ENCODE data around the gene CDH4.
"Not testable (repeated sequence)": the region's sequence is repeated elsewhere in the genome, so short reads cannot be mapped to it uniquely, and the experiment has no call there.

The CDH4 gene

DNA sequence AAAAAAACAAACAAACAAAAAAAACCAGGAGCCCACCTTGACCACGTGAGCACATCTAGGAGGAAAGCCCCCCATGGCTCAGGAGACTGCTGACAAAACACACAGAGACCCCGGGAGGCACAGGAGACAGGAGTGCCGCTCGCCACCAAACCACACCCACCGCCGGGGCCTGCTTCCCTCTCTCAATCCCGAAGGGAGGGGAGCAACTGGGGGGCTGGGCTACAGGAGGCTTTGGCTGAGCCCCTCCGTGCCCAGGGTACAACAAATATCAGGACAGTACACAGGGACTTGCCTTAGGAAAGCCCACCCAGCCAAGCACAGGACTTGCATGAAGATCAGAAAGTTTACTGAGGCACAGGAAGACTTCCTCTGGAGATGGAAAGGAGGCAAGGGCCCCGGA is 711.1 kb downstream of the CDH4 start:
- no peak for DNase-seq

DNA sequence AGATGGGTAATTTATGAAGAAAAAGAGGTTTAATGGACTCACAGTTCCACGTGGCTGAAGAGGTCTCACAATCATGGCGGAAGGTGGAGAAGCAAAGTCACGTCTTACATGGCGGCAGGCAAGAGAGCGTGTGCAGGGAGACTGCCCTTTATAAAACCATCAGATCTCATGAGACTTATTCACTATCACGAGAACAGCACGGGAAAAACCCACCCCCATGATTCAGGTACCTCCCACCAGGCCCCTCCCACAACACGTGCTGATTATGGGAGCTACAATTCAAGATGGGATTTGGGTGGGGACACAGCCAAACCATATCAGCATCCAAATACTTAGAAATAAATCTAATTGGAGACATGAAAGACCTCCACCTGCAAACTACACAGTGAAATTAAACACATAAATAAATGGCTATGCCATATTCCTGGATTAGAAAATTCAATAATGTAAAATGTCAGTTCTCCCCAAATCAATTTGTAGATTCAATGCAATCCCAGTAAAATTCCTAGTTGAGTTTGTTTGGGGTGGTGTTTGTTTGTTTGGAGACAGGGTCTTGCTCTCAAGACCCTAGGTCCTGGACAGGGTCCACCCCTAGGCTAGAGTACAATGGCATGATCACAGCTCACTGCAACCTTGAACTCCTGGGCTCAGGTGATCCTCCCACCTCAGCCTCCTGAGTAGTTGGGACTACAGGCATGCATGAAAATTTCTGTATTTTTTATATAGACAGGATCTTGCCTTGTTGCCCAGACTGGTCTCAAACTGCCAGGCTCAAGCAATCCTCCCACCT is 712.0 kb downstream of the CDH4 start:
- DNase-seq = no peak

DNA sequence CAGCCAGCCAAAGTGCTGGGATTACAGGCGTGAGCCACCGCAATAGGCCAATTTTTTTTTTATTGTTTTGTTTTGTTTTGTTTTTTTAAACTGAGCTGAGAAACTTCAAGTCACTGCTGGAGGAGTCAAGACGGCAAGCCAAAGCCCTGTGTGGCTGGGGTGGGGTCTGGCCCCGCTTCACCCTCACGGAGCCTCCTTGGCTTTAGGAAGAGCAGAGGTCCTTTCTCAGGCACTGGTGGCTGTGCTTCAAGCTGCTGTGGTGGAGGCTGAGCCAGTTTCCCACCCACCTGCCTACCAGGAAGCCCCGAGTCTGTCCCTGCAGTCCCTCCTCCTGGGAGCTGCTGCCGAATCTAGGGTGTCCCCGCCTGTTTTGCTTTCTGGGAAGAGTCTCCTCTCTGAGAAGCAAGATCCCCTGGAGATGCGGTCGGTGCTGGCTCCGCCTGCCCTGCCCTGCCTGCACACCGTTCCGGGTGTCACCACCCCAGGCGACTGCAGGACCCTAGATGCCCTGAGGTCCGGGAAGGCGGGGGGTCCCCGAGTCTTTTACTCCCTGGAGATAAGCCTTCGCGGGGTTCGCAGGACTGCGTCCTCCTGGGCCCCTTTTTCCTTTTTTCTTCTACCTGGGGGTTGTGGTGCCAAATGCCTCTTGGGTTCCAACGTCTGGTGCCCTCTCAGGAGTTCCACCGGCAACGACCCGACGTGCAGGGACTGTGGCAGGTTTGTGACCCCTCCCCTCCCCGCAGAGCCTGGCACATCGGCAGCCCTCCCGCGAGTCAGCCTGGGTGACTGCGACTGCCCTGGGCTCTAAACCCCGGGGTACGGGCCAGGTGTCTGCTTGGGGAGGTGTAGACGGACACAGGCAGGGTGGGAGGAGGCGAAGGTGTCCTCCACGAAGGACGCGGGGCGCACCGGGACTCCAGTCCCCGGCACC is 712.9 kb downstream of the CDH4 start:
- no peak for DNase-seq

DNA sequence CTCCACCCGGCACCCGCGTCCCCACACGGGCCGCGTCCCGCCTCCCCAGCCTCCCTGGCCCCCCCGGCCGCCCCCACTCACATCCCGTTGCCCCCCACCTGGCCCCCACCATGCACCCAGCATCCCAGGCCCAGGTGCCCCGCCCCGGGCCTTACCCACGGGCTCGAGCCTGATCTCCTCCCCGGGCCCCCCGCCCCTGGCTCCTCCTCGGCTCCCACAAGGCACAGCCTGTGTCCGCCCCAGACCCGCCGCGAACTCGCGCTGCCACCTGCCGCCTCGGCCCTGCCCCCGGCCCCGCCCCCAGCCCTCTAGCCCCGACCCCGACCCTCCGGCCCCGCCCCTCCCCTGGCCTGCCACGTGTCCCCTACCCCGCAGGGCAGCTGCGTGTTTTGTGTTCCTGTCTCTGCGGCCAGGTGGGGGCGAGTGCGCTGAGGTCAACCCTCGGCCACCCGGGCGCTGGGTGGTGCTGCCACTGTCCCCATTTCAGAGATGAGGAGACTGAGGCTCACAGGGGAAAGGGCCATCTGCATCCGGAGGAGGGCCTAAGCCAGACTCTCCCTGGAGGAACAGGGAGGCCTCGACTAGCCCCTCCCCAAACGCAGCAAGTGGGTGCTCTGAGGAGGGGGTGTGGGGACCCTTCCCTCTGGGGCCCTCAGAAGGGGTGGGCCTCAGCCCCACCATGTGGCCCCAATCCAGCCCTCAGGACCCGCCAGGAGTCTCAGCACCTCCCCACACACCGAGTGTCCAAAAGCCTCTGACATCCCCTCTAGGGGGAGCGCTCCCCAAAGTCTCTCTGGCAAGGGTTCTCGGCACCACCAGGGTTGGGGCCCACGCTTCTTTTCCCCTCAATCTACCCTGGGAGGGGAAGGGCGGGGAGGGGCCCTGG is 713.8 kb downstream of the CDH4 start:
- DNase-seq = no peak

DNA sequence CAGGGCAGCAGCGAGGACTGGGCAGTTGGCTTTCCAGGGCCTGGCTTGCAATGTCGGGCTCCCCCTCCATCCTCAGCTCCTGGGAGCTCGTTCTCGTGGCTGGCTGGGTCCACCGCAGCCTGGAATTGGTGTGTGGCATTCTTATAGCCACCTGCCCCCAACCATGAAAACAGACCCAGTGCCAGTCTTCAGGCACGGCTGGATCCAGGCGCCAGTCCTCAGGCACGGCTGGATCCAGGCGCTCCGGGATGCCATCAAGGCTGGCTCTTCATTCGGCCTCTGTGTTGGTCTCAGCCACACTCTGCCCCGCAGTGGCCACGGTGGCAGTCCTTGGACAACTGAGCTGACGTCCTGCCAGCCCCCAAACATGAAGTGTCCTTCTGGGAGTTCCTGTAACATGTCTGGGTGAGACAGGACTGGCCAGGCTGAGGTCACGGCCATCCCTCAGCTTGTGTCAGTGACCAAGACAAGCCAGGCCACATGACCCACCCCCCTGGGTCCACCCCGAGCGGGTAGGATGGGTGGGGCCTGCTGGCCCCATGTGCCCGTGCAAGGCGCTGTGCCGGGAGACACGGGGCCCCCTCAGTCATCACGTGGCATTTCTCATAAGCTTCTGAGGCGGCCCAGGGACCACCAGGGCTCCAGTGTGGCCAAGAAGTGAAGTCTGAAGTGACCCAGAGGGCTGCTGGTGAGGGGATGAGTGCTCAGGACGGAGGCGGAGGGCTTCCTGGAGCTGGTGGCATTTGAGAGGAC is 714.6 kb downstream of the CDH4 start:
- DNase-seq = no peak

DNA sequence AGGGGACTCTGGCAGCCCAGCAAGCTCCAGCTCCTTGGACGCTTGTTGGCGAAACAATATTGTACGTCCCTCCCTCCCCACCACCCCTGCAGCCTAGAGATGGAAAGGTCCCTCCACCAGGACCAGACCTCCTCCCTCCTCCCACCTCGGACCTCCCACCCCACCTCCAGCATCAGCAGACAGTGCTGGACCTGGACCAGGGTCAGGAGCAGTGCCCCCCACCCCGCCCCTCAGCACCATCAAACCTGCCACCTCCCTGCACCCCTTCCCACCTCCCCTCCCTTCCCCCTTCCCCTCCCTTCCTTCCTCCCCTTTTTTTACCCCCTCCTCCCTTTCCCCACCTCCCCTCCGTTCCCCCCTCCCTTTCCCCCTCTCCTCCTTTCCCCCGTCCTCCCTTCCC is 715.2 kb downstream of the CDH4 start:
- no peak for DNase-seq

DNA sequence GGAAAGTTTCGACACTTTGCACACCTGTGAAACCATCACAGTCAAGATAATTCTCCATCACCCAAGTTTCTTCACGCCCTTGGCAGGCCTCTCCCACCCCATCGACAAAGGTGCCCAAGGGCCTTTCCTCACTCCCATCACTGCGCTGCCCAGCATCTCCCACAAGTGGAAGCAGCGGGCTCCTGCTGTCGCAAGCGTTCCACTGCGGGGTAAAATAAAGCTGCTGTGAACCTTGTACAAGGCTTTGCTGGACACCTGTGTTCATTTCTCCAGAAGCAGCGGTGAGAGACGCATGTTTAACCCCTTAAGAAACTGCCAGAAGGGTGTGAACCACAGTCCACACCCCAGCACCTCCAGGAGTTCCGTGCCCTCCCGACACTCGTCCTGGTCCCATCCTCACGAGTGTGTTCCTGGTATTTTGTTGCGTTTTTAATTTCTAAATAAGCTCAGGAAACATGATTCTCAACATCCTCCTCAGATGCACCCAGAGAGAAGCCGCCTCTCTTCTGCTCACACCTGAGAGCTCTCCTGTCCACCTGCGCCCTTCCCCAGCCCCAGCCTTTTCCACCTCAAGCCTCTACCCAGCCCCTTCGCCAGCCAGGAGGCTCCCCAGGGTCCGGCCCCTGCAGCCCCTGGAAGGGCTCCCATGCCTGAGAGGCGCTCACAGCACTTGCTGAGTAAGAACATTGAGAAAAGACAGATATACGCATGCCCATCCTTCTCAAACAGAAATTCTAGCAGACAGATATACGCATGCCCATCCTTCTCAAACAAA is 716.2 kb downstream of the CDH4 start:
- DNase-seq = no peak

DNA sequence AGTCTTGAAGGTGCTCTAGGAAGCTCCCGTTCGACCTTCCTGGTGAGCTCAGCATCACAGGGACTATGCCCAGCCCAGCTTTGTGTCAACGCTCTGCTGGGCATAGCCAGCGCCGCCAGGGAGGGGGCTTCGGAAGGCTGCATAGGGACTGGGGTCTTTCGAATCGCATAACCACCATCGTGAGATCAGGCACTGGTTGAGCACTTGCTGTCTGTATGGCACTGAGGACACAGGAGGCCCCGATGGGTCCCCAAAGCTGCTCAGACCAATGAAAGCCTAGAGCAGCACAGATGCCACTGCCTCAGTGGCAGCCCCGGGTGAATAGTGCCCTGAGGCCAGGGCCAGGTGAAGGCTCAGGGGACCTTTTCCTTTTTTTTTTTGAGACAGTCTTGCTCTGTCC is 716.9 kb downstream of the CDH4 start:
- DNase-seq = no peak

DNA sequence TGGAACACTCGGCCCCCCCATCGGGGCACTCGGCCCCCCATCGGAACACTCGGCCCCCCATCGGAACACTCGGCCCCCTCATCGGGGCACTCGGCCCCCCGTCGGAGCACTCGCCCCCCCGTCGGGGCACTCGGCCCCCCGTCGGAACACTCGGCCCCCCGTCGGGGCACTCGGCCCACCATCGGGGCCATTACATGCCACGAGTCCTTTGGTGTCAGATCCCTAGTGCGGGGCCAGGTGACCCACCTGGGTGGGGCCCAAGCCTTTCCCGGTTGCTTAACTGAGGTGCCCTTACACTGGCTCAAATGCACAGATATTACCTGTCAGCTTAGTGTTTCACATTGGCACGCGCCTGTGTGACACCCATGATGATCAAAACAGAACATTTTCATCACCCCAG is 717.7 kb downstream of the CDH4 start:
- DNase-seq = no peak

DNA sequence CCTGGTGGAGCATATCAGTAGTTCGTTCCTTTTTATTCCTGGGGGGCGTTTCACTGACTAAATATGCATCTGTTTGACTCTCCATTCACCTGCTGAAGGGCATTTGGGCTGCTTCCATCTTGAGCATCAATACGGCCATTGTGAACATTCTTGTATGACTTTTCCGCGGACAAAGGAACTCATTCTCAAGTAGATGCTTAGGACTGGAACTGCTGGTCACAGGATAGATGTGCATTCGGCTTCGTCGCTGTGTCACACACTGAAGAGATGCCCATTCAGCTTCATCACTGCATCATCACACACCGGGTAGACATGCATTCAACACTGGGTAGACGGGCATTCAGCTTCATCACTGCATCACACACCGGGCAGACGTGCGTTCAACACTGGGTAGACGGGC is 718.3 kb downstream of the CDH4 start:
- no peak for DNase-seq

DNA sequence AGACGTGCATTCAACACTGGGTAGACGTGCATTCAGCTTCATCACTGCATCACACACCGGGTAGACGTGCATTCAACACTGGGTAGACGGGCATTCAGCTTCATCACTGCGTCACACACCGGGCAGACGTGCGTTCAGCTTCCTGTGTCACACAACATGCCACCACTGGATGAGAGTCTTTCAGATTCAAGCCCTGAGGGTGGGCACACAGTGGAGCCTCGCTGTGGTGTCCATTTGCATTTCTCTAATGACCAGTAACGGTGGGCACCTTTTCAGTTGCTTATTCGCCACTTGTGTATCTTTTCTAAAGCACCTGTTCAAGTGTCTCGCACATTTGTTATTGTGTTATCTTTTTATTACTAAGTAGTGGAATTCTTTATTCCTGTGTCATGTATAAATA is 719.5 kb downstream of the CDH4 start:
- DNase-seq = not testable (repeated sequence)

DNA sequence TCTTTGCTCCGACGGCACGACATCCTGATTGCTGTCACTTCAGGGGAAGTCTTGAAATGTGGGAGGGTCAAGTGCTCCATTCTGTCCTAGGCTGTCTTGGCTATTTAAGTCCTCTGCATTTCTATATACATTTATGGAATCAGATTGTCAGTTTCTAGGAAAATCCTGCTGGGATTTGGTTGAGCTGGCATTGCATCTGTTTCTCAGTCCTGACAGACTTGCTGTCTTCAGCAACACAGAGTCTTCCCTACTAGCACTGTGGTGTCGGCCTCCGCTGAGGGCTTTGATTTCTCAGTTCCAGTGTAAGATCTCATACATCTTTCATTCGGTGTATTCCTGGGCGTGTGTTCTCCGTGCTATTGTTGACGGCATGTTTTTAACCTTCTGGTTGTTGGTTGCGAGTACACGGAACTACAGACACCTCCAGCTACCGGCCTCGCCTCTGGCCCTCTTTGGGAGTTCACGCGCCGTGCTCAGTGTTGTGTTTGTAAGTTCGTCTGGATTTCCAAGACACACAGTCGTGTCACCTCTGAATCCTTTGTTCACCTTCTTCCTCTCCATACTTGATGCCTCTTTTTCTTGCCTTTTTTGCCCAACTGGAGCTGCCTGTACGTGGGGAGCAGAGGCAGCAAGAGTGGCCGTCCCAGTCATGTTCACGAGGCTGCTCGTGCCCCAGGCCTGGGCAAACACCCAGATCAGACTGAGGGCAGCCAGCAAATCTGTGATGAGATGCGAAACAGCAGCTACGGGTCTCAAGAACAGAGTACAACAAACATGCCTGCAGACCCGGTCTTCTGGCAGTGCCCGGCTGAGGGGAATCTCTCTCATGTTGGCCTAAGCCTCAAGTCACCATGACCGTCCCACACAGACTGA is 720.8 kb downstream of the CDH4 start:
- DNase-seq = no peak

DNA sequence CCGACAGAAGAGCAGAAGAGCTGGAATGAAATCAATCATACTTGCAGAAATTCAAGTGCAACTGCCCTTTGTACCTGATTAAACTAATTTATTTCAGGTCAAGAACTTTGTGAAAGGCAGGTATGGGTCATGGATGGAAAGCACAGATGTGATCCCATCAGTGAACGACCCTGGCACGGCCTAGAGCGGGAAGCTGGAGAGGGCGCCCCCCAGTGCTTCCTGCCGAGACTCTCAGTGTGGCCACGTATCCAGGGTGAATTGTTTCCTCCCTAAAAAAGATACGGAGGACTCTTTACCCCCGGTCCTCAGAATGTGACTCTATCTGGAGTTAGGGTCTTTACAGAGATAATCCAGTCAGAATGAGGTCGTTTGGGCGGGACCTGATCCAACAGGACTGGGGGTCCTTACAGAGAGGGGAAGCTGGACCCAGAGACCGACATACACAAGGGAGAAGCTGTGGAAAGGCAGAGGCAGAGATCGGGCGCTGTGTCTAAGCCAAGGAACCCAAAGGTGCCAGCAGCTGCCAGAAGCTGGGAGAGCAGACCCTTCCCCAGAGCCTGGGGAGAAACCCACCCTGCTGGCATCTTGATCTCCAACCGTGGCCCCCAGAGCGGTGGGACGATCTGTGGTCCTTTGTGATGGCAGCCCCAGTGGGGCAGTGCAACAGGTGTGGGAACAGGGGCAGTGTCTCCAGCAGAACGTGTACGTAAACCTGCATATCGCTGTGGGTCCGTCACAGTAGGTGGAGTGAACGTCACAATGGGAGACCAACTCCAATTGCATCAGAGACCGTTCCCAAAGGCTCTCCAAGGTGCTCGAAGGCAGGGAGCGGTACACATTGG is 721.7 kb downstream of the CDH4 start:
- no peak for DNase-seq

DNA sequence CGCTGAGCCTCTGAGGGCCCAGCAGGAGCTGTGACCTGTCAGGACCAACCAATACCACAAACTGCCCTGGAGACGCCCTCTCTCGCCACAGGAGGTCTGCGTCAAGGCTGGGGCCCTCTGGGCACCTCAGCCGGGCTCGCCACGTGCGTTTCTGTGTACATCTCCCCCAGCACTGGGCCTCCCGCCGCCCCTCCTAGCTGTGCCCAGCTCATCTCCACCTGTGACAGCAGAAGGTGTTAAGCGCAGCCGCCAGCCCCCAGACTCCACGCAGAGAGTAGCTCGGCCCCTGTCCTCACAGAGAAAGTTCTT is 722.2 kb downstream of the CDH4 start:
- DNase-seq = no peak

DNA sequence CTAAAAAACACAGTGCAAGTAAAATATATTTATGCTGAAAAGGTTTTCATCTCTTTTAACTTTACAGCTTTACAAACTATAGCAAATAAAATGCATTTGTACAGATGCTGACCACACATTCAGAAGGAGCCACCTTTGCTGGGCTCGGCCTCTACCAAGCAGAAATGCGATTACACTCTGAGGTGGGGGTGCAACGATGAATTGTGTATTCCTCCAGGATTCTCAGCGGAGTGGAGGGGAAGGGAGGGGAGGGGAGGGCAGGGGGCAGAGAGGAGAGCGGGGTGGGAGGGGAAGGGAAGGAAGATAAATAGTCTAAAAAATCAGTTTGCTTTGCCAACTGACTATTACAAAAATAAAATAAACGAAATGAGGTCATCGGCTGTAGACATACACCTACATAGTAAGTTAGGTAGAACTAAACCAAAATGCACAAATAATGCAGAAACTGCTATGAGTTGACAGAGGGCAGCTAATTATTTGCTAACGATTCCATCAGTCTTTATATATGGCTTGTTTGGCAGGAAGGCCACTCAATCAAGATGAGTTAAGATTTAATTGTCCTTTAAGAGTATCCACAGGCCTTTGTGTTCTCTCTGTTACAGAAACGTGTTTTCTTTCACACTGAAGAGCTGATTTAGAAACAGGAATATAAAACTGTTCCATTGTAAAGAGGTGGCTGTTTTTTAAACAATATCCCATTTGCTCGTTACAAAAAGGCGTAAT is 723.5 kb downstream of the CDH4 start:
- no peak for DNase-seq

DNA sequence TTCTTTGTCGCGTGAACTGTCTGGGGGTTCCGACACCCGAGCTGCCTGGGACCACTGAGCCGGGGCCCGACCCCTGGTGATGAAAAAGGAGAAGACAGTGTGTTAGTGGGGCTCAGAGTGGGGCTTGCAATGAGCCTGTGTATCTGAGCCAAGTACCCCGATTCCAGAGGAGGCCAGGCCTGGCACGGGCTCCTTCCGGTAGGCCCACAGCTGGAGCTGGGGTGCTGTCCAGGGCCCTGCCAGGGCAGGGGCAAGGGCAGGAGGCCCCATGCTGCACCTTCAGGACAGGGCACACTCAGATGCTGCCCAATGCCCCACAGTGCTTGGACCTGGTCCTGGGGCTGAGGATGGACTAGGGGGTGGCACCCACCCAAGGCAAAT is 724.2 kb downstream of the CDH4 start:
- DNase-seq = no peak

DNA sequence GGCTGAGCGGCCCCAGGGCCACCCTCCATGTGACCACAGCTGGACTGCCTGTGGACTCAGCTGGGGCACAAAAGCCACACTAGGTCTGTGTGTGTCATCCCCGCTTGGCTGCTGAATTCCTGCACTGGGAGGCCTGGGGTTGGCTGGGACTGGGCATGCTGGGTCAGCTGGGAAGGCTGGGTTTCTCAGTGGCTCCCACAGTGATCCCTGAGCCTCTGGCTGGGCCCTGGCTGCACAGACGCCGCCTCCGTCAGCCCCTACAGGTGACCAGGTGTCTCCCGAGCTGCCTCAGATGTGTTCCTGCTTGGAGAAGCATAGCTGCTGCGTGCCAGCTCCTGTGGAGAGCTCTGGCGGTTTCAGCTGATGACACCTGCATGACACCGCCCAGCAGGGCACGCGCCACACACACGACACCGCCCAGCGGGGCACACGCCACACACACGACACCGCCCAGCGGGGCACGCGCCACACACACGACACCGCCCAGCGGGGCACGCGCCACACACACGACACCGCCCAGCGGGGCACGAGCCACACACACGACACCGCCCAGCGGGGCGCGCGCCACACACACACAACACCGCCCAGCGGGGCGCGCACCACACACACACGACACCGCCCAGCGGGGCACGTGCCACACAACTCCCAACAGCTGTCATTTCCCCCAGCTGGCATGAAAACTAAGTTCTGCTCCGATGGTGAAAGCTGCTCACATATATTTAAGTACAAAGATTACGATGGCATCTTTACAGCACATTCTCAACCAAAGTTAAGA is 724.8 kb downstream of the CDH4 start:
- no peak for DNase-seq

DNA sequence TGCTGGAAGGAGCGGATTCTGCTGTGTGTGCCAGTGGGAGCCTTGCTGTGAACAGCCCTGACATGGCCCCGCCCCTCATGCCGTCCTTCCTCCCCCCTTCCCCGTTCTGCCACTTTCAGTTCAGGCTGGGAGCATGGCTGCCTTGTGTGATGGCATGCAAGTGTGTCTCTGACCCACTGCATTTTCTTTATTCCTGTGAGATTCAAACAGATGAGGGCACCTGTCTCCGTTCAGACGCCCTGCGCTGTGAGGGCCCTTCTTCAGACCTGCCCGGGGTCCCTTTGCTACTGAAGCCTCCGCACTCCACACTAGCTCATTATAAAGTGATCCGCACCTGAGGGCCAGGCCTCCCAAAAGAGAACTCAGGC is 725.3 kb downstream of the CDH4 start:
- DNase-seq = no peak

Data from CD4-positive, alpha-beta T cell treated with Interleukin-17A for 1 hour (primary cell).